CD4-positive, alpha-beta T cell treated with Interleukin-15 for 1 hour (primary cell): ENCODE results near the gene OSCP1.
"Not testable (repeated sequence)": the region's sequence is repeated elsewhere in the genome, so short reads cannot be mapped to it uniquely, and the experiment has no call there.

Experiments
- DNase-seq: peaks from one replicate; pipeline ENCODE4 v3.0.0-alpha.2; 2020

OSCP1 gene, protein sequence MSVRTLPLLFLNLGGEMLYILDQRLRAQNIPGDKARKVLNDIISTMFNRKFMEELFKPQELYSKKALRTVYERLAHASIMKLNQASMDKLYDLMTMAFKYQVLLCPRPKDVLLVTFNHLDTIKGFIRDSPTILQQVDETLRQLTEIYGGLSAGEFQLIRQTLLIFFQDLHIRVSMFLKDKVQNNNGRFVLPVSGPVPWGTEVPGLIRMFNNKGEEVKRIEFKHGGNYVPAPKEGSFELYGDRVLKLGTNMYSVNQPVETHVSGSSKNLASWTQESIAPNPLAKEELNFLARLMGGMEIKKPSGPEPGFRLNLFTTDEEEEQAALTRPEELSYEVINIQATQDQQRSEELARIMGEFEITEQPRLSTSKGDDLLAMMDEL

DNA sequence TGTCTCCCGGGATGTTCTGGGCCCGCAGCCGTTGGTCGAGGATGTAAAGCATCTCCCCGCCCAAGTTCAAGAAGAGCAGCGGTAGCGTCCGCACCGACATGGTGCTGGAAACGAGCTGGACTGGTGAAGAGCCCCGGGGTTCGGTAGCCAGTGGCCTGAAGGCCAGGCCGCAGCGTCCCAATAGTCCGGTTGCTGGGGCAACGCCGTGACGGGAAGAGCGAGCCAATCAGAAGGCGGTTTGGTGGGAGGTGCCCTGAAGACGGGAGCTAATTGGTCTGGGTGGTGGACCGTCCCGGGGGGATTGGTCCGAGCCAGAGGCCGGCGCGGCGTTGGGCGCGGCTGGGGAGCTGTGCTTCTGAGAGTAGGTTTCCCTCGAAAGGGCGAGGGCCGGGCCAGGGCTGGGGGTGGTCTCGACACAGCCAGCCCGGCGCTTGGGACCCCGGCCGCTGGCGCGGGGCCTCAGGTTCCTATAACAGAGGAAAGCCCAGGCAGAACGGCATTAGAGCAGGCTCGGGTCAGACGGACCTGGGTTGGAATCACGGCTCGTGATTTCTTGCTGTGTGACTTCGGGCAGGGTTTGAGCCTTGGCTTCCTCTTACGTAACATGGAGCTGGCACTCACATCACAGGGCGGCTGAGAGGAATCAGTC lies at the start of gene OSCP1:
TSS of gene OSCP1 (minus strand) at position 182 of the 649 bp plus-strand sequence. CDS start at position 100, 82 bp downstream.
- DNase-seq = peak; percentile 93

DNA sequence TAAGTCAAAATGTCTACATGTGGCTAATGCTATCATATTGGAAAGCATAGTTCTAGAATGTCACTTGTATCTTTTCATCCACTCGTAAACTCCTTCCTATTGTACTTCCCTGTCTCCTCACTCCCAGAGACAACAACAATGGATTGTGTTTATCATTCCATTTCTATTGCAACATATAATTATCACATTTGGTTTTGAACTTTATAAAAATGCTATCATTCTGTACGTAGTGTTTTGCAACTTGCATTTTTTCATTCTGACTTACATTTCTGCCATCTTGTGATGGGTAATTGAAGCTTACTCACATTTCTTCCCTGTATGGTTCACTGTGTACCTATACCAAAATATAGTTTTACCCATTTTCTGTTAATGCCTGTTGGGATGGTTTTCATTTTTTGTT lies 47.0 kb upstream of the OSCP1 start:
- no peak for DNase-seq

- no peak for DNase-seq
Observed at GRCh38 chr1:36494971-36495370, 44.7 kb upstream of the OSCP1 start.

DNA sequence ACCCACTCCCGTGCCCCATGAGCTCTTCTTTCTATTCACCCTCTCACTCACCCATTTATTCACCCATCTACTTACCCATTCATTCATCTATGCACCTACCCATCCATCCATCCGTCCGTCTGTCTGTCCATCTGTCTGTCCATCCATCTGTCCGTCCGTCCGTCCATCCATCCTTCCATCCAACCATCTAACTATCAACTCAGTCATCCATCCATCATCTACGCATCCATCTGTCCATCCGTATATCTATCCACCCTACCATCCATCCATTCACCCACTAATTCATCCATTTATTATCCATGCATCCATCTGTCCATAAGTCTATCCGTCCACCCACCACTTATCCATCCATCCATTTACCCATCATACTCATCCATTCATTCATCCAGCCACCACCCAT lies 43.3 kb upstream of the OSCP1 start:
- no peak for DNase-seq

GRCh38 chr1:36492491-36492890 lies 42.2 kb upstream of the OSCP1 start:
- no peak for DNase-seq

DNA sequence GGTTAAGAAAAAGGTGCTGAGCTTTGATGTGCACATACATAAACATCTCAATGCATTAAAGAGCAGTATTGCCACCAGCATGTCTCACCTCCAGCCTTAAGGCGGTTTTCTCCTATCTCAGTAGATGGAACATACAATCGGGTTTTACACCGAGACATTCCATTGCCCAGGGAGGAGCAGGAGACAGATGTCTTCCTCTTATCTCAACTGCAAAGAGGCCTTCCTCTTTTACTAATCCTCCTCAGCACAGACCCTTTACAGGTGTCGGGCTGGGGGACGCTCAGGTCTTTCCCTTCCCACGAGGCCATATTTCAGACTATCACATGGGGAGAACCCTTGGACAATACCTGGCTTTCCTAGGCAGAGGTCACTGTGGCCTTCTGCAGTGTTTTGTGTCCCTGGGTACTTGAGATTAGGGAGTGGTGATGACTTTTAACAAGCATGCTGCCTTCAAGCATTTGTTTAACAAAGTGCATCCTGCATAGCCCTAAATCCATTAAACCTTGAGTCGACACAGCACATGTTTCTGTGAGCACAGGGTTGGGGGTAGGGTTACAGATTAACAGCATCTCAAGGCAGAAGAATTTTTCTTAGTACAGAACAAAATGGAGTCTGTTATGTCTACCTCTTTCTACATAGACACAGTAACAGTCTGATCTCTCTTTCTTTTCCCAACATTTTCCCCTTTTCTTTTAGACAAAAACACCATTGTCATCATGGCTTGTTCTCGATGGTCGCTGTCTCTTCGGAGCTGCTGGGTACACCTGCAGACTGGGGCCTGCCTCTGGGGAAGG lies 39.2 kb upstream of the OSCP1 start:
- DNase-seq = not testable (repeated sequence)

DNA sequence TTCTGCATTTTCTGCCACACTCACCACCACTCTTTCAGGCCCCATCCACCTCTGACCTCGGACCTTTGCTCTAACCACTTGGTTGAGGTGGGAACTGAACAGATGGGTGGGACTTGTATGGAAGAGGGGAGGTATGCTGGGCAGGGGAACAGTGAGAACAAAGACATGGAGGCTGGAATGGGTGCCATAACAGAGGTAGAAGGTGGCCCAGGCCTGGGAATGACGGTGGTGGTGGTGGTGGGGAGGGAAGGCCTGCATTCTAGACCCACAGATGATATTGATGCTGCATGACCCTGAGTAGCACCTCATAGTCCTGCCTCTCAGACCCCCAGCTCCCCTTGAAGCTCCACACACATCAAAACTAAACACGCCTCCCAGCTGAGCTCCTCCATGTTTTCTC lies 37.7 kb upstream of the OSCP1 start:
- DNase-seq = no peak

DNA sequence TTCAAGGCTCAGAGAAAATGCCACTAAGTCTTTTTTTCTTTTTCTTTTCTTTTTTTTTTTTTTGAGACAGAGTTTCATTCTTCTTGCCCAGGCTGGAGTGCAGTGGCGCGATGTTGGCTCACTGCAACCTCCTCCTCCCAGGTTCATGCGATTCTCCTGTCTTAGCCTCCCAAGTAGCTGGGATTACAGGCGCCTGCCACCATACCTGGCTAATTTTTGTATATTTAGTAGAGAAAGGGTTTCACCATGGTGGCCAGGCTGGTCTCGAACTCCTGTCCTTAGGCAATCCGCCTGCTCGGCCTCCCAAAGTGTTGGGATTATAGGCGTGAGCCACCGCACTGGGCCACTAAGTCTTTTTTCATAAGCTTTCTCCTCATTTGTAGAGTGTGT lies 37.1 kb upstream of the OSCP1 start:
- not testable (repeated sequence) for DNase-seq

GRCh38 chr1:36486439-36487335 lies 36.4 kb upstream of the OSCP1 start:
- DNase-seq = peak; percentile 70

DNA sequence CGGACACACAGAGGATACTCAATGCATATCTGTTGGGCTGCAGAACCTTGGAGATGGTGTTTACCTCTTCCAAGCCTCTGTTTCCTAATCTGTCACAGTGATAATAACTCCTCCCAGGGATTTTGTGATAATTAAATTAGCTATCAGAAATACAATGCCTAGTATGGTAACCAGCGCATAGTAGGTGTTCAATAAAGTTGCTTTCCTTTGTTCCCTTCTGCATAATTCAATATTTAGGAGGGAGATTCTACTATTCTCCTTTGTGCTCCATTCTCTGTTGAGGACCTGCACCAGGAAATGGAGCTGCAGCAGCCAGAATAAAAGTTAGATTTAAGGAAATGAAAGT lies 35.8 kb upstream of the OSCP1 start:
- DNase-seq = no peak

DNA sequence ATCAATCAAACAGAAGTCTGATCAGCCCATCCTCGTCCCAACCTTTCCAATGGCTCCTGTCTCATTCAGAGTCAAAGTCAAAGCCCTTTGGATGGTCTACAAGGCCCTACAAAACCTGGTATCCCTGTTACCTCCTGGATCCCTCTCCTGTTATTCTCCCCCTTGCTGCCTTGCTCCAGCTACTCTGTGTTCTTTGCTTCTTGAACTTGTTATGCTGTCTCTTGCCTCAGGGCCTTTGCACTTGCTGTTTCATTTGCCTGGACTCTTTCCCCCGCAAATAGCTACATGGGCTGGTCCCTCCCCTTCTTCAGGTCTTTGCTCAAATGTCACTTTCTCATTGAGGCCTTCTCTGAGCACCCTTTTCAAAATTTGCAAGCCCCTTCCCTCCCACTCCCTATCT lies 33.8 kb upstream of the OSCP1 start:
- DNase-seq = no peak

GRCh38 chr1:36482724-36483388 lies 32.6 kb upstream of the OSCP1 start, which contains the start of gene CSF3R:
Gene CSF3R, minus strand, starts transcription at chr1:36482913. Its CDS starts 3,417 bp downstream, at chr1:36479496.
- DNase-seq = no peak

DNA sequence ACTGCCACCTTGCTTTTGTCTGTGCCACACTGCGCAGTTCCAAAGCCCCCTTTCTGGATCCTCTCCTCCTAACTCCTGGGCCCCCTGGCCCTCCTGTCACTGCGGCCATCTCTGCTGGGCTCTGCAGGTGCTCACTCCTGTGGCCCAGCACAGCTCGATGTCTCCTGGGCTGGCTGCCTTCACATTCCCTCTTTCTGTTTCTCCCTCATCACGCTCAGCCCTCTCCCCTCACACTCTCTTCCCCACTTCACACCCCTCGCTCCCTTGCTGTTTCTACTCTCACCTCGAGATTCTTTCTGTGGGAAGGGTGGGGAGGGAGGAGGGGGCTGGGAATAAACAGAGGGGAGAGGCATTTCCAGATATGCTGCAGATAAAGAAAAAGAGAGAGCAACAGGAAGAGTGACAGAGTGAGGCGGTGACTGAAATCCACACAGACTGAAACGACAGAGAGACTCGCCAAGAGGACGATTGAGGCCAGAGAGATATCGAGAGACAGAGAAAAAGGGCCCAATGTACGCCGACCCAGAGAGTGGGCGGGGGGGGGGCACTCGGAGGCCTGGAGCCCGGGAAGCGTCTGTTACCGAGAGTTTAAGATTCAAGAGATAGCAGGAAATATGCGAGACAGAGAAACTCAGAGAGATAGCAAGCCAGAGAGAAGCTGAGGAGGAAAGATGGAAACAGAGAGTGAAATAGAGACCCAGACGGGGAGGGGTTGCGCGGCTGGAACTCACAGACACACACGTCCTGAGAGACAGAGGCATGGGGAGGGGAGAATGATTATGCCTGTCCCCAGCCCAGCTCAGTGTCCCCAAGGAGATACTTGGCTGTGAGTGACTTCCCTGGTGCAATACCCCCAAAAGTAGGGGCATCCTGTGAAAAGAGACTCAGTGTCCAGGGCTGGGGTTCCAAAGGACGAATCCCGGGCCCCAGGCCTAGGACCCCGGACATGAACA lies 31.8 kb upstream of the OSCP1 start:
- no peak for DNase-seq

- no peak for DNase-seq
Observed at GRCh38 chr1:36481091-36481490, 30.8 kb upstream of the OSCP1 start.

DNA sequence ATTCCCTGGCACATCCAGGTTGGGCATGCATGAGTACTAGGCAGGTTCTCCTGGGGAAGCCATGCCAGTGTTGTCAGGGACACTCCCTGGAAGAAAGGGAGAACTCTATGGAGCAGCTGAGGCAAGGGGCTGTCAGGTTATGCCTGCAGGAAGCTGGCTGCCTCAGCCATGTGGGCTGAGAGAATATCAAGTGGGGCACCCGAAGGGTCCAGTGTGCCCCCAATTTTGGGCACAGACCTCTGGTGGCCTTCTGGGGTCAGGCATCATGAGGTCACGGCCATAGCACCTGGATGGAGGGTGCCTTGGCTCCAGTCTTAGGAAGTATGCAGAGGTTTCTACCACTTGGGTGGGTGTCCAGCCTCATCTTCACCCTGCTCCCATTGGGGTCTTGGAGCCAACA lies 29.9 kb upstream of the OSCP1 start:
- DNase-seq = no peak

DNA sequence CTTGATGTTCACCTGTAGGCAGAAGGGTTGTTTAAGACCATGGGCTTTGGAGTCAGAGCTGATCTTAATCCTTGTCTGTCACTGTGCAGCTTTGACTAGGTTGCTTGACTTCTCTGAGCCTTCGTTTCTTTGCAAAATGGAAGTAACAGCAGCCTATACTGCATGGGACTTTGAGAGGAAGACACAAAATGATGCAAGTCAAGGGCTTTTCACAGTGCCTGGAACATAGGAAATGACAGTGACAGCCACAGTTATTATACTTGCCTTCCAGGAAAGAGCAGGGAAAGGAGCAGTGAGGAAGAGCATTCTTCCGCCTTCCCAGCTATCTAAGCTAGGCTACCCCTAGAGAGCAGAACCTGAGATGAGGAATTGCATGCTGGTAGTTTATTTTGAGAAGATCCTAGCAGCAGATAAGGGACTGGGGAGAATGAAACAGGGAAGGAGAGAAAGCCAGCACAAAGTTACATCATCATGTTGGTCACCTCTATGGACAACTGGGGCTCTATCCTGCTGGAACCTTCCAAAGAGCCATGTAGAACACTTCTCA lies 29.3 kb upstream of the OSCP1 start:
- no peak for DNase-seq

- not testable (repeated sequence) for DNase-seq
Observed at GRCh38 chr1:36477615-36478014, 27.4 kb upstream of the OSCP1 start.

DNA sequence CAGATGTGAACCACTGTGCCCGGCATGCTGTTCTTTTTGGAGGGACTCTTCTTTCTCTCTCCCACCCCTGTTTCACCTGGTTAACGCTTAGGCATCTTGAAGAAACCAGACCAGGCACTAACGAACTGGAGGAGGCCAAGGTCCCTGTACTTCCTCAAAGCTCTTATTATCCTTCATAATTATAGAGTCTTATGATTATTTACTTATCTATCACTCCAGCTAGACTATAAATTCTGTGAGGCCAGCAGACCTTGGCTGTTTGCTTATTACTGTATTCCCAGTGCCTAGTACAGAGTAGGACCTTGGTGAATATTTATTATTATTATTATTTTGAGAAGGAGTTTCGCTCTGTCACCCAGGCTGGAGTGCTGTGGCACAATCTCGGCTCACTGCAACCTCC lies 26.7 kb upstream of the OSCP1 start:
- DNase-seq = no peak

DNA sequence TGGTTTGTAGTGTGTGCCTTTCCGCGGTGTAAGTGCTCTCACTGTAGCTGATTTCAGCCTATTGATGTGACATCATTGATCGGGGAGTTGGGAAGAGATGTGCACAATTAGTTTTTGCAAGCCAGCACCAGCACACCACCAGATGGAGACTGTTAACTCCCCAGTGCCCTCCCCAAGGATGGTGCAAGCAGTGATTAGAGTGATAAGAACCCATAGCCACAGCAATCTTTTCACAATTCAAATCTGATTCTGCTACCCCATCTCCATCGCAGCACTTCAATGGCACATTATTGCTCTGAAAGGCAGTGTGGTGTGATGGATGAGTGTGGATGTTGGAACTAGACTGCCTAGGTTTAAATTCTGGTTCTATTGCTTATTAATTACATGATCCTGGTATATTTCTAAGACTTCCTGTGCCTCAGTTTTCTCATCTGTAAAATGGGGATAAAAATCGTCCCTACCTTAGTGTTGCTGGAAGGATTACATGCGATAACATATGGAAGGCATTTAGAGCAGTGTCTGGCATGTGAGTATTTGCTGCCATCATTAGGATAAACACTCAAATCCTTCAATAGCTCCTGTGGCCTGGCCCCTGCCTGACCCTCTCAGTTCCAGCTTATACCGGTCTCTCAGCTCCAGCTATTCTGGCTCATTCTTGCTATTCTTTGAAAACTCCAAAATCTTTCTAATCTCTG lies 25.8 kb upstream of the OSCP1 start:
- no peak for DNase-seq

DNA sequence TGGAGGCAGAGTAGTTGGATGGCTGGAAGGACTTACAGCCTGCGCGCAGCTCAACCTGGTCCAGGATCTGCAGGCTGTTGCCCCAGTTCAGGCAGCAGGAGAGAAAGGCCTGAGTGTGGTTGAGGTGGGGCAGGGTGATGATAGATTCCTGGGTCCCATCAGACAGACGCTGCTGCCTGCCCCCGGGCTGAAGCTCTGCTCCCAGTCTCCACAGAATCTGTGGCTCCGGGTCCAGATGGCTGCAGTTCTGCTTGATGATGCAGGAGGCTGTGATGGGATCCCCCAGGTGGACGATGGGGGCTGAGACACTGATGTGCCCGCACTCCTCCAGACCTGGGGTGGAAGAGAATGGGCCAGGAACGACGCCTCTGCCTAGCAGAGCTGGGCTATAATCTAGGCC lies 25.1 kb upstream of the OSCP1 start:
- DNase-seq = no peak
